Uterus (tissue), 2 donors: ENCODE results near the gene LRRC49.

Experiments
- CTCF ChIP-seq, 4 experiments: fragments of 200-600 bp in 2 of 4; fragments of 450-650 bp in 2 of 4; sonication (generic) in 2 of 4; IDR thresholded peaks; one replicate each; pipeline ENCODE4 v1.5.1; 2016 to 2019; ENCODE audit warnings: antibody characterized with exemption in 4 of 4, mild to moderate bottlenecking in 2 of 4, moderate library complexity in 1 of 4
- POLR2A ChIP-seq, 2 donors: fragments of 450-650 bp; IDR thresholded peaks; one replicate each; pipeline ENCODE4 v1.6.1; 2016; ENCODE audit warnings: antibody characterized with exemption in 2 of 2, mild to moderate bottlenecking in 1 of 2, moderate library complexity in 1 of 2

- TF ChIP-seq CTCF (IDR thresholded peaks at IDR 0.05) (no peak), POLR2A (IDR thresholded peaks at IDR 0.05) (no peak)
Measured at GRCh38 chr15:70876683-70877082, 15.9 kb upstream of the LRRC49 start.
